ENCODE measurements around the gene OSER1. TPM values are rescaled to one million over a fixed set of nuclear protein-coding genes. Genes with fewer than 3 reads are reported as not detected.

OSER1 gene
- total RNA-seq (2022; extraction: Qiagen RNA extraction): 52.2 to 56.2 TPM (median 53.3 TPM) in 5 replicates

GRCh38 chr20:44210406-44211176, at the start of gene OSER1:
TSS of gene OSER1 (minus strand) at chr20:44210771. CDS start at chr20:44206957, 3,814 bp downstream.

GRCh38 chr20:44247131-44247571, 36.6 kb upstream of the OSER1 start, which contains the start of gene GDAP1L1:
TSS of gene GDAP1L1 (plus strand) at chr20:44247308. CDS start at chr20:44247335, 27 bp downstream.

GRCh38 chr20:44187054-44187771, 23.4 kb downstream of the OSER1 start, which contains the start of gene JPH2:
TSS of gene JPH2 (minus strand) at chr20:44187188. CDS start at chr20:44186705, 483 bp downstream.

Other genes with a start within 250 kb of the OSER1 start
- 4.6 to 5.7 TPM (median 4.9 TPM) in 5 replicates for gene JPH2, start 23.6 kb downstream of the OSER1 start, total RNA-seq (2022; extraction: Qiagen RNA extraction)
- gene GDAP1L1, start 36.5 kb upstream of the OSER1 start, total RNA-seq (2022; extraction: Qiagen RNA extraction): 0.07 to 0.23 TPM (median 0.07 TPM) in 3 of 5 replicates, not detected in the others
- gene FITM2, start 100.4 kb upstream of the OSER1 start, total RNA-seq (2022; extraction: Qiagen RNA extraction): 7.7 to 9.6 TPM (median 9.3 TPM) in 5 replicates
- 0.15 to 0.47 TPM (median 0.33 TPM) in 4 of 5 replicates, not detected in the other for gene R3HDML, start 126.3 kb upstream of the OSER1 start, total RNA-seq (2022; extraction: Qiagen RNA extraction)
- gene HNF4A, start 144.9 kb upstream of the OSER1 start, total RNA-seq (2022; extraction: Qiagen RNA extraction): 14.6 to 20.3 TPM (median 19.1 TPM) in 5 replicates